Raji (cell line): ENCODE measurements around the gene LIMS1.
A peak's percentile ranks its signal among the peaks of the same experiment; 100 is the strongest.

Experiments
- POLR2A ChIP-seq: IDR thresholded peaks from 2 replicates; pipeline ENCODE4 v1.6.1; 2011; ENCODE audit warnings: low read depth, low read length, control low read depth; ENCODE audit not compliant: insufficient read depth

The LIMS1 gene

GRCh38 chr2:108602422-108602821, 68.2 kb downstream of the LIMS1 start:
- no peak for TF ChIP-seq POLR2A

- no peak for TF ChIP-seq POLR2A
Measured at GRCh38 chr2:108604196-108604595, 69.9 kb downstream of the LIMS1 start.

- no peak for TF ChIP-seq POLR2A
Measured at GRCh38 chr2:108605947-108606346, 71.7 kb downstream of the LIMS1 start.

- no peak for TF ChIP-seq POLR2A
Measured at GRCh38 chr2:108607706-108608301, 73.5 kb downstream of the LIMS1 start.

GRCh38 chr2:108611021-108611420, 76.8 kb downstream of the LIMS1 start:
- TF ChIP-seq POLR2A, result no peak

- peak; percentile 35; the same call in 1 of the 2 replicates for TF ChIP-seq POLR2A
Measured at GRCh38 chr2:108612153-108612513, 77.9 kb downstream of the LIMS1 start.

- no peak for TF ChIP-seq POLR2A
Measured at GRCh38 chr2:108612514-108613183, 78.4 kb downstream of the LIMS1 start.

- no peak for TF ChIP-seq POLR2A
Measured at GRCh38 chr2:108613261-108614042, 79.2 kb downstream of the LIMS1 start.

- TF ChIP-seq POLR2A, result no peak
Measured at GRCh38 chr2:108614043-108614545, 79.8 kb downstream of the LIMS1 start.

- no peak for TF ChIP-seq POLR2A
Measured at GRCh38 chr2:108614659-108615058, 80.4 kb downstream of the LIMS1 start.

GRCh38 chr2:108615480-108616090, 81.3 kb downstream of the LIMS1 start:
- no peak for TF ChIP-seq POLR2A

GRCh38 chr2:108616318-108616717, 82.0 kb downstream of the LIMS1 start:
- no peak for TF ChIP-seq POLR2A

GRCh38 chr2:108616751-108617161, 82.5 kb downstream of the LIMS1 start:
- TF ChIP-seq POLR2A, result no peak

- no peak for TF ChIP-seq POLR2A
Measured at GRCh38 chr2:108617617-108618016, 83.3 kb downstream of the LIMS1 start.

- no peak for TF ChIP-seq POLR2A
Measured at GRCh38 chr2:108619925-108620620, 85.8 kb downstream of the LIMS1 start.
